GM21576 (cell line): ENCODE measurements around the gene KIAA1671.

Experiments used
- ATAC-seq: cut with Tn5 transposase; IDR thresholded peaks from one replicate; pipeline ENCODE4 v1.9.1; 2021; ENCODE audit warnings: mild to moderate bottlenecking, moderate library complexity; ENCODE audit not compliant: unreplicated experiment

KIAA1671 gene

GRCh38 chr22:25007444-25008106, 55.1 kb downstream of the KIAA1671 start:
- no peak for ATAC-seq

GRCh38 chr22:25008666-25009065, 56.1 kb downstream of the KIAA1671 start:
- ATAC-seq = no peak

- ATAC-seq = no peak
Measured at GRCh38 chr22:25012741-25013143, 60.2 kb downstream of the KIAA1671 start.

- no peak for ATAC-seq
Measured at GRCh38 chr22:25013607-25014006, 61.1 kb downstream of the KIAA1671 start.

GRCh38 chr22:25014896-25015755, 62.6 kb downstream of the KIAA1671 start:
- no peak for ATAC-seq

GRCh38 chr22:25016311-25016710, 63.8 kb downstream of the KIAA1671 start:
- no peak for ATAC-seq

- no peak for ATAC-seq
Measured at GRCh38 chr22:25018009-25018408, 65.5 kb downstream of the KIAA1671 start.

- ATAC-seq = no peak
Measured at GRCh38 chr22:25019427-25020184, 67.1 kb downstream of the KIAA1671 start.

GRCh38 chr22:25021409-25021808, 68.9 kb downstream of the KIAA1671 start:
- no peak for ATAC-seq

GRCh38 chr22:25021976-25022711, 69.6 kb downstream of the KIAA1671 start:
- ATAC-seq = no peak

GRCh38 chr22:25023879-25024278, 71.4 kb downstream of the KIAA1671 start:
- ATAC-seq = no peak

GRCh38 chr22:25024895-25025294, 72.4 kb downstream of the KIAA1671 start:
- no peak for ATAC-seq

- no peak for ATAC-seq
Measured at GRCh38 chr22:25025491-25026400, 73.2 kb downstream of the KIAA1671 start.

- no peak for ATAC-seq
Measured at GRCh38 chr22:25027043-25027906, 74.8 kb downstream of the KIAA1671 start.

- ATAC-seq = no peak
Measured at GRCh38 chr22:25027959-25028840, 75.7 kb downstream of the KIAA1671 start.

- no peak for ATAC-seq
Measured at GRCh38 chr22:25028841-25029141, 76.3 kb downstream of the KIAA1671 start.

- ATAC-seq = no peak
Measured at GRCh38 chr22:25029181-25029580, 76.7 kb downstream of the KIAA1671 start.

GRCh38 chr22:25030636-25031035, 78.1 kb downstream of the KIAA1671 start:
- ATAC-seq = no peak
